Fibroblast of peridontal ligament (primary cell): Measurements from ENCODE around the gene GPR107.

Source experiments
- DNase-seq: peaks from one replicate; pipeline ENCODE4 v3.0.0-alpha.2; 2010; ENCODE audit errors: extremely low read depth

Gene GPR107

DNA sequence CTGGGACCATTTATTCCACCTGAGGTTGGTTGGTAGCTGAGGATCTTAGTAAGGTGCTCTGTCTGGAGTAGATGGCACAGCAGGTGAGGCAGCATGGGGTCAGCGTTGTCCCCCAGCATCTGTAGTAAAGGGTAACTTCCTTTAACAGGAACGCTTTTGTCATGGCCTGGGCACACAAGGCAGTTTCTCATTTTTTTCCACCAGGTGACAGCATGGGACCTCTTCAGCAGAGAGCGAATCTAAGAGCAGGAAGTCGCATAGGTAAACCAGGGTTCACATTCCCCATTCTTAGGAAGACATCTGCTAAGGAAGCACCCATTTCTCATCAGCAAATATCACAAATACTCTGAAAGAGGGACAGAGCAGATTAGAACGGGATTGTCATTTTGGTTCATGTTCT is 56.5 kb downstream of the GPR107 start:
- no peak for DNase-seq

GRCh38 chr9:130110596-130111021 is 56.9 kb downstream of the GPR107 start:
- DNase-seq: peak; percentile 45

DNA sequence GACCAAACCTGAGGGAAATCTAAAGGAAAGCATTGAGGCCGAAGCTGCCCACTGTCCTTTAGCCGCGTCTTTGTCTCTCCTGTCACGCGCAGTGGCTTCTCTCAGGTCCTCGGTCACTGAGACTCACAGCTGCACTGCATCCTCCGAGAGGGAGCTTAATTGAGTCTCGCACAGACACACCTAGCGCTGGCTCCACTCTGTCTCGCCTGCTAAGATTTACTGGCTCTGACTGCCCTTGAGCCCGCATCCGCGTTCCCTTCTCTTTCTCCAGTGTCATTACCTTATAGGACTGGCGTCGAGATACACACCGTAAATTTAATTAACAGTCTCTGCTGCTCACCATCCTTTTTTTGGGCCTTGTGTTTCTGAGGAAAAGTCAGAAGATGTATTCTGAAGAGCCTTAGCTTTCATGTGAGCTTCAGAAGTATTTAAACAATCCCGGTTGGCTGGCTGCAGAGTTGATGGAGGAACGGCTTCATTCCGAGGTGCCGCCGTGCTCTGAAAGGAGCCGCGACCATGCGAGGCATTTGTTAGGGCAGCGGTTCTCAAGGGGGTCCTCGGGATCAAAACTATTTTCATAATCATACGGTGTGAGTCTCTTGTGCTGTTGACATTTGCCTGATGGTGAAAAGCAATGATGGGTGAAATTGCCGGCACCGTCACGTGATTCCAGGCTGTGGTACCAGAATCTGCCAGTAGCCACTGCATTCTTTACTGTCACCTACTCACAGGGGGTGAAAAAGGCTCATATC is 58.3 kb downstream of the GPR107 start:
- DNase-seq: no peak

DNA sequence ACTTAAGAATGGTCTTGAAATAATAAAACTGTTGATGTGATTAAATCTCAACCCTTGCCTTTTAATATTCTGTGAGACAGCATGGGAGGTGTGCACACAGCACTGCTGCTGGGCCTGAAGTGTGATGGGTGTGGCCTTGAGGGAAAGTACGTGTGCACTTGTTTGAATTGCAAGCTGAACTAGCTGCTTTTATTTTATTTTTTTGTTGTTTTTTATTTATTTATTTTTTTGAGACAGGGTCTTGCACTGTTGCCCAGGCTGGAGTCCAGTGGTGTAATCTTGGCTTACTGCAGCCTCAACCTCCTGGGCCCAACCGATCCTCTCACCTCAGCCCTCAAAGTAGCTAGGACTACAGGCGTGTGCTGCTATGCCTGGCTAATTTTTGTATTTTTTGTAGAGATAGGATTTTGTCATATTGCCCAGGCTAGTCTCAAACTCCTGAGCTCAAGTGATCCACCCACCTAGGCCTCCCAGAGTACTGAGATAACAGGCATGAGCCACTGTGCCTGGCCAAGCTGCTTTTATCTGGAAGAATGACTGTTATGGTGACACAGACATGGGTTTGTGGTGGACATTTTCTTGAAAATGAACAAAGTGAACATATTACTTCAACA is 58.9 kb downstream of the GPR107 start:
- DNase-seq: no peak

DNA sequence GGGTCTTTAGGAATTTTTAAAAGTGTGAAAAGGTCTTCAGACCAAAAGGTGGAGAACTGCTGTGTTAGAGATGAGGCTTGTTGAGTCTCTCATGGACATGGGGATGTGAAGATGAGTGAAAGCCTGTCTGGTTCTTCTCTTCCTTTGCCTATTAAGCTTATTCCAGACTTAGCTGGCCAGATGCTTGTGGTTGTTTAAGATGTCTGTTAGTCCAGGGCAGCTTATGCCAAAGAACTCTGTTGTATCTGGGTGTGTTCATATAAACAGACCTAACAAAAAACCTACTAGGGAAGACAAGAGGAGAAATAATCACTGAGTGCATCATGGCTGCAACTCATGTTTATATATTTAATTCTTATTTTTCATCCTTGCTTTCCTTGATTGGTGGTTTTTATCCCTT is 61.0 kb downstream of the GPR107 start:
- peak; percentile 61 for DNase-seq

- DNase-seq: no peak
Measured at GRCh38 chr9:130116346-130116745, 62.6 kb downstream of the GPR107 start.

DNA sequence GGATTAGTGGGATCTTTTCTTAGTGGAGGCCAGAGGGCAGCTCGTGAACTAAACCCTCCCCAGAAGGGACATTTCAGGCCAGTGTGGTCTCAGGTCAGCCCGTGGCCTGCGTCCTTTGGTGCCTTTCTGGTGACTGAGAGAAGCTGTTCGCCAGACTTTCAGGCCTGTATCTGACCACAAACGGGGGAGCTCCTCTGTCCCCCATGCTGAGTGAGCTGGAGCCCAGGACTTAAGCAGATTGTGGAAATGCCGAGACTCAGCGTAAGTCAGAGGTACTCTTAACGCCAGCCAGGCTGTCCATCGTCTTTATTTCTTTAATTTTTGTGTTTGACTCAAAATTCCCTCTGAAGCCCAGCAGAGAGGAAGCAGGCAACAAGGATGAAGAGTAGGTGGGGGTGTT is 63.7 kb downstream of the GPR107 start:
- DNase-seq: no peak

- peak; percentile 66 for DNase-seq
Measured at GRCh38 chr9:130117816-130118632, 64.3 kb downstream of the GPR107 start.

DNA sequence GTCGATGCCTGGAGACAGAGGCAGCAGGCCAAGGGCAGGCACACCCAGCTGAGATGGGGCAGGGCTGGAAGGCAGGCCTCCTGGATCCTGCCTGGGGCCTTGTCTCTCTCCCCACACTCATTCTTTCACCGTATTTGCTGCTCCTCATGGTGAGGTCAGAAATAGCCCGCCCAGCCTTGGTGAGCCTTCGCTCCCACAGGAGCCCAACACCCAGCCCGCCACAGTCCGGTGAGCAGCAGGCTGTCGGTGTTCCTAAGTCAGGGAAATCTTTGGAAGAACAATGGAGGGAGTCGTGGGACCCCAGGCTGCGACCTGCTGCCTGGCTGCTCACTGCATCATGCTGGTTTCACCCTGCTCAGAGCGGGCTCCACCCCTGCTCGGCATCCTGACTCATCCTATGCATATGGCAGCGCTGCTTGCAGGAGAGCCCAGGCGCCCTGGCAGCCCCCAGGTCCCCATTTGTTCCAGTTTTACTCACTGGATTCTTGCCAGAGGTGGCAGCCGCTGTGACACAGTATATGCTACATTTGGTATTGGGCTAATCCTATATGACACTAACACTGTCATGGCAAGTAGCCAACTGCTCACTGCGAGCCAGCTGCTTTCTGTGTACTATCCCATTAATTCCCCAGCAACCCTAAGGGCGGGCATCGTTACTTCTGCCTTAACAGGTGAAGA is 65.3 kb downstream of the GPR107 start:
- DNase-seq: no peak

- no peak for DNase-seq
Measured at GRCh38 chr9:130119519-130120298, 66.0 kb downstream of the GPR107 start.

DNA sequence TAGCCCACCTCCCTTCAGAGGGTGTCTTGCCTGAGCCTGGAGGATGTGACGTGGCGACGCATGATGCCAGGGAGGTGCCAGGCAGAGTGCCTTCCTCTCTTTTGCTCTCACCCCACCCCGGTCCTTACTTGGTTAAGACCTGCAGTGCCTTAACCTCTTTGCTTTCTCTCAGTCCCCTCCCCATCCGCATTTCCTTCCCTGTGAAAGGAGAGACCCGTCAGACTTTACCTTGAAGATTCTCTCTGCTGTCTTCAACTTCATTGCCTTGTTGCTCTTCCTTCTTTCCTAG is 66.5 kb downstream of the GPR107 start:
- no peak for DNase-seq

DNA sequence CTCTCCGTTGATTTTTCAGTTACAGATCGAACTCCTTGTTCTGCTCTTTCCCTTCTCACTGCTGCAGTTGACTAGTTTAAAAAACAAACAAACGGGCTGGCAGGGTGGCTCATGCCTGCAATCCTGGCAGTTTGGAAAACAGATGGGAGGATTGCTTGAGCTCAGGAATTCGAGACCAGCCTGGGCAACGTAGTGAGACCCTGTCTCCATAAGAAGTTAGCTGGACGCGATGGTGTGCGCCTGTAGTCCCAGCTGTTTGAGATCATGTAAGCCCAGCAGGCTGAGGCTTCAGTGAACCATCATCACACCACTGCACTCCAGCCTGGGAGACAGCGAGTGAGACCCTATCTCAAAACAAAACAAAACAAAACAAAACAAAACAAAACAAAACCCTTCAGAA is 67.1 kb downstream of the GPR107 start:
- no peak for DNase-seq

DNA sequence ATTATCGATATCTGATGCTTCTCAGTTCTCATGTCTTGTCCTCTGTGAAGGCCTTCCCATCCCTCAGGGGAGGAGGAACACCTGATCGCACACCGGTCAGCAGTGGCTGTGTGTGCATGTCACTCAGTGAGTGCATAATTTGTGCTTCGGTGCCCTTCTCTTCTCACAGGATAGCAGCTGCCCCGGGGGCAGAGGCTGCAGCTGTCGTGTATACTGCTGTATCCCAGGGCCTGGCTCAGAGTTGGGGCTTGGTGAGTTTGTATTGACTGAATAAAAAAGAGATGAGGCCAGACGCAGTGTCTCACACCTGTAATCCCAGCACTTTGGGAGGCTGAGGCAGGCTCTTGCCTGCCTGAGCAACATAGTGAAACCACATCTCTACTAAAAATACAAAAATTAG is 68.8 kb downstream of the GPR107 start:
- DNase-seq: no peak

DNA sequence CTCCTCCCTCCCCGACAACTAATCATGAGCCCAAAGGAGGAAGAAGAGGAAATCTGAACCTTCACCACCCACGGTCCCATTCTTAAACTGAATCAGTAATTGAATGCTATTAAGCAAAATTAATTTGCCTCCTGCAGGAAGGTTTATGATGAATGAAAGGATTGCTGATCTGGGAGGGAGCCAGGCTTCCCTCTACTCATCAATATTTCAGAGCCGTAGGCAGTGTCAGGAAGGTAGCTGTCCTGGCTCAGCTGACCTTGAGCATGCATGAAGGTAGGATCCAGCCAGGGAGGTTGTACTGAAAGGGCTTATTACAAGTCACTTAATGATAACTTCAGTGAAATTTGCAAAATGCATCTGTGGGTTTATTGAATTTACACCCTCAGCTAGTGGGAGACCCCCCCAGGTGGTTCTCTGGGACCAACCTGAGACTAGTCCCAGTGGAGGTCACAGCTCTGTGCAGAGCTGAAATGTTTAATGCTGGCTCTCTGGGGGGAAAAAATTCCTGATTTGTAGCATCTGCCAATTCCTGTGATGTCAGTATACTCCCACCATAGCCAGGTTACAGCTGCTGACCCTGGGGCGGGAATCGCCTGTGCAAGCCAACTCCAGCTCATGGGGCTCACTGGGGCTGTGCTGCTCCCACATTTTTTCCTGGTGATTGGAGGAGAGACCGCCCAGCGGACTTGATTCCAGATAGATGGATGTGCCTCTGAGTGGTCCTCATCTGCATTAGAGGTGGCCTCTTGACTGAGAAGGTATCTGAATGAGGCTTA is 70.6 kb downstream of the GPR107 start:
- no peak for DNase-seq

DNA sequence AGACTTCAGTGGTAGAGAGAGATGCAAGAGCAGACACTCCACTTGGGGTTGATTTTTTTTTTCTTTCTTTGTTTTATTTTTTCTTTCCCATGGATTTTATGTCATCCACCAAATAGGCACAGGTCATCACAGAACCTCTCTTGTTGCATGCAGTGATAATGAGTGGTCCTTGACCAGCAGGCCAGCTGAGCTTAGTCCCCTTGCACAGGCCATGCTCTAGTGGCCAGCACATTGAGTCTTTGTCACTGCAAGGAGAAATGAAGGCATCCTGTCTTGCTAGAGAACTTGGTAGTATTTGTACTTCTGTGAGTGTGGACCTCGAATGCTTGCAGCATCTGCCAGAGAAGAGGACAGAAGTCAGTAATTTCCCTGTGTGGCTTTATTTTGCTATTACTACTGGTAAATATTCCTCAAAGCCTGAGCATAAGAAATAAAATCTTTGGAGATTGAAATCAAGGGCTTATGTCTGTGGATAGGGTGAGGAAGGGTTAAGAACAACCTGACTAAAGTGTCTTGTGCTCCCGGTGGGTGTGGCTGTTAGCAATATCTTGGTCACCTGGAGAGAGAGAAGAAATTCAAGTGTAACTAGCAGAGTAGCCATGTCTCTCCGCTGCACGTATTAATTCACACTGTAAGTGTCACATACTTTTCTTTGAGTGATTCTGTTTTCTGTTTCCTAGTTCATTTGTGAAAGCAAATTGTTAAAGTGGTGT is 73.2 kb downstream of the GPR107 start:
- no peak for DNase-seq

DNA sequence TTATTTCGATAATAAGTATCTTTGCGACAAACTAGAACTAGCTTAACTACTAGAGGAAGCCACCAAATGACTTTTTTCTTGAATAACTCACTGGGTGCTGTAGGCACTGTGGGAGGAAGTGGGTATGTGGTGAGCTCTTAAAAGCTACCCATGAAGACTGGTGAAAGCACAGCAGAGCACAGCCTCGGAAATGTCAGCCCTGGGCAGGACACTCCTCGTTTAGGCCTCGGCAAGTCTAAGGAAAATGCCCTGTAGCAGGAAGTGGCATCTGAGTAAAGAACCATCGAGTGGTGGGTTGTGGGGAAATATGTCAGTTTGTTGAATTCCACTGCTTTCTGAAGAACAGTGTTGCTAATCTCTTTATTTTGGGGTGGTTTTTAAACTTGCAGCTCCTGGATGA is 74.5 kb downstream of the GPR107 start:
- peak; percentile 35 for DNase-seq

DNA sequence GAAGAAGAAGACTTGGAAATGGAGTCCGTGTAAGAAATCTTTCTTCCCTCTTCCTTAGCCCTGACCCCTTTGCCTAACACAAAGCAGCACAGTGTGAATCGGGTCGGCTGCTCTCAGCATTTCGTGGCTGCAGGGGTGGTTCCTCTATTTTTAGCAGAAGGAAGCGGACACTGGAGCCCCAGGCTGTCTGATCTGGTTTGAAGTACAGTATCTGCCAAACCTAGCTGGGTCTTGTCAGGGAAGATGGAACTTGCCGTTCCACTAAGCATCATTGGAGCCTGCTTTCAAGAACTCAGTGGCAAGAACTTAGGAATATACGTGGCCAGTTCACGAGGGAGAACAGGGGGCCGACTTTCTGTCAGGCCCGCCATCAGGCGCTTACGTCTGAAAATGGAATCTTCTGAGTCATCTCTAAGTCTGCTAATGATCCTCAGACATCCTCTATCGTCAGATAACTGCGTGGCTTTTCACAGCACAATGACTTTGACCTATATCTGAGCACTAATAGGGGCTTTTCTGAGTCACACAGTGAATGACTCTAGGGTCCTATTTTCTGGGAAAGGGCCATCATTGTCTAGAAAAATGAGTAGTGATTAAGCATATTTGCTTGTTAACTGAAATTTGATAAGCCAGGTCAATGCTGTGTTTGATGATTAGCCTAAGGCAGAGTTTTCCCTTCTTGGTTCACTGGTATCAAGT is 75.2 kb downstream of the GPR107 start:
- DNase-seq: peak; percentile 95

DNA sequence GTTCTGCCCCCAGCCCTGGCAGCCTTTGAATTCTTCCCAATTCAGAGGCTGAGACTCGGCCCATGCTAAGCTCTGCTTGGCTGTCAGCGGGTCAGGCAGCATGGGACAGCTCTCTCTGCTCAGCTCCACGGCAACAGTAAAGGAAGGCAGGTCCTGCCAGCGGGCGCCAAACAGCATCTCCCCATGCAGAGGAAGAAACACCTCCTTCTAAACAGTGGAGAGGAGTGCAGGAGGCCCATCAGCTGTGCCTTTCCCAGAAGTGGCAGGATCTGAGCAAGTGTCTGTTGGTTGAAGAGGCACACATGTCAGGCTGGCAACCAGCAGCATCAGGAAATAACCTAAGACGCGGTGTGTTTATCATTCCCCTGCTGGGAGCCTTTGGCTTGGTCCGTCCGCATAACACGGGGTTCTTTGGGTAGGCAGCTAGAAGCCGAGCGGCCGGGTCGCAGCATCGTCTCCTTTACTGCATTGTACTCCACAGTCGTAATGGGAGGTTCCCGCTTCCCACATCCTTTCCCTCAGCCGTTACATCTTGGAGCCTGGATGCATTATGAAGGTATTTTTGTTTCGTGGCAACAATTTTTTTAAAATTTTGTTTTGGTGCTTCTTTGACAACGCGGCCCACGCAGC is 75.8 kb downstream of the GPR107 start:
- no peak for DNase-seq

DNA sequence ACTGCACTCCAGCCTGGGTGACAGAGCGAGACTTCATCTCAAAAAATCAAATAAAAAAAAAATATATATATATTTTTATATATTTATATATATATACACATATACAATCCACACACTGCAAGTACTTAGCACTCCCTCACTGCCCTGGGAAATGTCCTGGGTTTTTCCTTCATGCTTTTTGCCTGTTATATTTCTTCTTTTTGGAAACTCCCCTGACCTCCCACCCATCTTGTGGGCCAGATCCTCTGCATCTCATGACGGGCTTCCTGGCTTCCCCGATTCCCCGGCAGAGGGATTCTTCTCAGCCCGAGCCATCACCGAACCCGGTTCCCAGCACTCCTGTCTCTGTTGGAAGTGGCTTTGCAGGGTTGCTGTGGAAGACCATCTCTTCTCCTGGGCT is 79.0 kb downstream of the GPR107 start:
- DNase-seq: no peak
